Skeletal muscle tissue (tissue), 4 donors: Measurements from ENCODE around the gene GALNT12. TPM values are rescaled to one million over a fixed set of nuclear protein-coding genes. Genes with fewer than 3 reads are reported as not detected.
A peak's percentile ranks its signal among the peaks of the same experiment; 100 is the strongest.

Experiments used
- H3K27ac ChIP-seq: one replicate; pipeline ENCODE4 v1.7.0; 2013; ENCODE audit warnings: mild to moderate bottlenecking, low read depth, low read length, inconsistent platforms
- H3K27me3 ChIP-seq, 3 donors: one replicate each; pipeline ENCODE4 v1.7.0; 2013; ENCODE audit warnings: low read length in 3 of 3; ENCODE audit not compliant: control insufficient read depth in 3 of 3, insufficient read depth in 3 of 3
- H3K36me3 ChIP-seq, 3 donors: one replicate each; pipeline ENCODE4 v1.7.0; 2013; ENCODE audit warnings: low read length in 3 of 3; ENCODE audit not compliant: control insufficient read depth in 3 of 3, insufficient read depth in 3 of 3
- H3K4me1 ChIP-seq, 3 donors: one replicate each; pipeline ENCODE4 v1.7.0; 2013; ENCODE audit warnings: low read length in 3 of 3, mild to moderate bottlenecking in 3 of 3; ENCODE audit not compliant: control insufficient read depth in 3 of 3, insufficient read depth in 3 of 3
- H3K4me3 ChIP-seq, 3 donors: one replicate each; pipeline ENCODE4 v1.7.0; 2013; ENCODE audit warnings: low read length in 3 of 3
- H3K9ac ChIP-seq, 3 donors: one replicate each; pipeline ENCODE4 v1.7.0; 2013; ENCODE audit warnings: low read length in 3 of 3, mild to moderate bottlenecking in 3 of 3, moderate library complexity in 2 of 3, low read depth in 1 of 3
- H3K9me3 ChIP-seq, 3 donors: one replicate each; pipeline ENCODE4 v1.7.0; 2013; ENCODE audit warnings: low read length in 3 of 3; ENCODE audit not compliant: control insufficient read depth in 3 of 3
- total RNA-seq: library from RNA; depleted of rRNA; stranded (reverse); fragments of >200 nt; gene quantifications from one replicate; pipeline ENCODE4 v1.2.3, GENCODE V29; 2014
- donor health status: Osteomylitis.

GALNT12 gene
- total RNA-seq, 1 donor from 2014 or later: 1.6 TPM

DNA sequence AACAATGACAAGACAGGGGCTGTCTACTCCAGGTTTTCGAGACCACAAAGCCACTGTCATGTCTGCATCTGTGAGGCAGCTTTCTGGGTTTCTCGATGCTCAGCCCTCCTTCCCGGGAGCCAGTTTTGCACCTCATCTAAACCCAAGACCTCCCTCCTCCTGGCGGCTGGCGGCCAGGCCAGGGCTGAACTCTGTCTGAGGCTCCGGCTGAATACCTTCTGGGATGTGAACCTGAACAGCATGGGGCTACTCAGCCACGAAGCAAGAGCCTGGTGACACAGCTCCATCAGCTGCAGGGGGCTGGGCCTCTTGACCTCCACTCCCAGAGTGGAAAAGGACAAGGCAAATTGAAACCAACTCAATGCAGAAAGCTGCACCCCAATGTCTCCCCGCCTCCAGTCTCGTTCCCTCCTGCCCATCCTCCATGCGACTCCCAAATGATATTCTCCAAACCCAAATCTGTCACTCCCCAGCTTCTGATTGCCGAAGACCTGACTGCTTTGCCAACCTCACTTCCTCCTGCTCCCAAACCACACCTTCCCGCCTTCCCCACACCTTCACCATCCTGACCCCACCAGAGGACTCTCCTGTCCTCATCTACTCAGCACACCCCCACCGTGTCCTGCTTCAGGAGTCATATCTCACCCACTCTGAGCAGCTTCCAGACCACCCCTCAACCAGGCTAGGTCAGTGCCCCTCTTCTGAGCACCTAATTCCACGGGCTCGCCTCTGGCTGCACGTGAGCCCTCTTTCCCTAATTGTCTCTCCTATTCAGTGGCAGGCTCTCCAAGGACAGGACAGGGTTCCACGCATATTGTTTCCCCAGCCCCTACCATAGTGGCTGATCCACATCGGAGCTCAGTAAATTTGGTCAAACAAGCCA lies 15.6 kb upstream of the GALNT12 start:
- H3K27me3 ChIP-seq: no peaks in the 10 kb centered on the region
- H3K36me3 ChIP-seq: peaks cover 0 to 17% (median 5%) of the 10 kb centered on the region in 3 donors
- peaks cover 7 to 17% (median 13%) of the 10 kb centered on the region in 3 donors for H3K4me1 ChIP-seq
- peak overlapping the region; percentile 6 for H3K27ac ChIP-seq
- H3K4me3 ChIP-seq: no peak overlapping the region
- H3K9me3 ChIP-seq: no peaks in the 10 kb centered on the region
- H3K9ac ChIP-seq: no peak overlapping the region

DNA sequence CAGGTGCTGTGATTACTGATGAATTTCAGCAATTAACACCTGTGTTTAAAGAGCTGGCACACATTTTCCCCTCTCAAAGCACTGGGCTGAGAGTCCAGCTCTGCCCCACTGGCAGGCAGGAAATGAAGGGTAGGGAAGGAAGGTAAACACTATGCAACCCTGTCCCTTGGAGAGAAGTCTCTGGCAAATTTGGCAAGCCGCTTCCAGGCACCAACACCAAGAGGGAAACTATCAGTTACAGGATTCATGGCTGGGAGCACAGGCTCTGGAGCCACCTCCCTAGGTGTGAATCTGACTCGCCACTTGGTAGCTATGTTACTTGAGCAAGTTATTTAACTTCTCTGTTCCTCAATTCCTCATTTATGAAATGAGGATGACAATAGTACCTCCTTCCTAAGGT lies 14.4 kb upstream of the GALNT12 start:
- H3K9ac ChIP-seq: no peak overlapping the region
- no peaks in the 10 kb centered on the region for H3K27me3 ChIP-seq
- H3K4me1 ChIP-seq: peaks cover 7 to 17% (median 13%) of the 10 kb centered on the region in 3 donors
- H3K27ac ChIP-seq: no peak overlapping the region
- no peaks in the 10 kb centered on the region for H3K9me3 ChIP-seq
- H3K36me3 ChIP-seq: peaks cover 0 to 13% (median 5%) of the 10 kb centered on the region in 3 donors
- no peak overlapping the region for H3K4me3 ChIP-seq

DNA sequence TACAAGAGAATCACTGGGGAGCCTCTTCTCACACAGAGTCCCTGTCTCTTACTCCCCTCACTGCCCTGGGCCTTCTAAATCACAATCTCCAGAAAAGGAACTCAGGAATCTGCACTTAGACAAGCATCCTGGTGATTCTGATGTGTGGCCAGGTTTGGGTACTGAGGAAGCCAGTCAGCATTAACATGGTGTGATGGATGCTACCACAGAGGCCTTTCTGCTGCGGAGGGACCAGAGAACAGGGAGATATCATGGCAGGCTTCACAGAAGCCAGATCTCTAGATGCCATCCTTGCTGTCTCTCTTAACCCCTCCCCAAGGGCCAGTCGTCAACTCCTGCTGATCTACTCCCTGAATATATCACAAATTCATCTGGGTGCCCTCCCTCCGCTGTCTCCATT lies 12.7 kb upstream of the GALNT12 start:
- no peak overlapping the region for H3K4me3 ChIP-seq
- peak overlapping the region in 1 of 3 donors; percentile 79 for H3K9ac ChIP-seq
- H3K36me3 ChIP-seq: peaks cover 0 to 4% (median 2%) of the 10 kb centered on the region in 3 donors
- H3K27me3 ChIP-seq: no peaks in the 10 kb centered on the region
- no peaks in the 10 kb centered on the region for H3K9me3 ChIP-seq
- no peak overlapping the region for H3K27ac ChIP-seq
- peaks cover 7 to 17% (median 13%) of the 10 kb centered on the region in 3 donors for H3K4me1 ChIP-seq

DNA sequence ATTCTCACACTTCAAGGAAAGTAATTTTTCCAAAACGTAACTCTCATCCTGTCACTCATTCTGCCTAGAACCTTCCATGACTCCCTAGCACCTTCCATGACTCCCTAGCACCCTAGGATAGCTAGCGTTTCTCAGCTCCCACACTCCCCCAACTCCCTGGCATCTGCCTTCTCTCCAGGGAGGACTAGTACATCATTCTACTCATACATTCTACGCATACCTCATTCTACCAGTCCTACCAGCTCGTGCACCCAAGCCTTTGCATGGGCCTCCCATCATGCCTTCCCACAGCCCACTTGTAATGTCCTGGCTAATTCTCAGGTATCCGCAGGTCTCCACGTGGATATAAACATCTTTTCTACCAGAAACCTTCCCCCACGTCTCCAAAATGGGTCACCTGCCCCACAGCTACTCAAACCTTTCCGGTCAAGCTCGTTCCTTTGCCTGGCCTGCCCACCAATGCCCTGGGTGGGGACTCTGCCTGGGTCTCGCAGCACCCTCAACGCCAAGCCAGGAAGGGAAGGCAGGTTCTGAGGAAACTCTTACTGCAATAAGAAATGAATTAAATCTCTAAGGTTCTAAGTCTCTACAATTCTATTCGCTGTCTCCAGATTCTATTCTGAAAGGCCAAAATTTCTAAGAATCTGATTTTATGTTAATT lies 12.0 kb upstream of the GALNT12 start:
- peak overlapping the region; percentile 53 to 79 (median 69) for H3K9ac ChIP-seq
- H3K27me3 ChIP-seq: no peaks in the 10 kb centered on the region
- no peak overlapping the region for H3K27ac ChIP-seq
- H3K4me3 ChIP-seq: peak overlapping the region; percentile 62 to 79 (median 75)
- no peaks in the 10 kb centered on the region for H3K36me3 ChIP-seq
- peaks cover 7 to 17% (median 13%) of the 10 kb centered on the region in 3 donors for H3K4me1 ChIP-seq
- H3K9me3 ChIP-seq: no peaks in the 10 kb centered on the region

DNA sequence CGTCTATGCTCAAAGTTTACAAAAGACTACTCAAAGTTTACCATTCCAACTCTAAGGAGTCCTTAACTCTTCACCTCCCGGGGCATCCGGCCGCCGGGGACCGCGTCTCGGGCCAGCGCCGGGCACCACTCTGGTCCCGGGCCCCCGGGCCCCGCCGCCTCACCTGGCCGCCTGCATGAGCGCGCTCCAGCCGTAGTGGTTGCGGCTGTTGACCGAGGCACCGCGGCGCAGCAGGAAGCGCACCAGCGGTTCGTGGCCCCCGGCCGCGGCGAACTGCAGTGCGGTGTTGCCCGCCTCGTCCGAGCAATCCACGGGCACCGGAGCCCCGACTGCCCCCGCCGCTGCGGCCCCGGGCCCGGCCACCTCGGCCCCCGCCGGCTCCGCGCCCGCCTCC lies 11.5 kb upstream of the GALNT12 start:
- Histone ChIP-seq H3K9me3 (no peaks in the 10 kb centered on the region), H3K27ac (no peak overlapping the region), H3K36me3 (no peaks in the 10 kb centered on the region), H3K4me3 (peak overlapping the region; percentile 62 to 79 (median 75)), H3K9ac (peak overlapping the region; percentile 53 to 79 (median 69)), H3K27me3 (no peaks in the 10 kb centered on the region), H3K4me1 (peaks cover 7 to 12% (median 10%) of the 10 kb centered on the region in 3 donors)

DNA sequence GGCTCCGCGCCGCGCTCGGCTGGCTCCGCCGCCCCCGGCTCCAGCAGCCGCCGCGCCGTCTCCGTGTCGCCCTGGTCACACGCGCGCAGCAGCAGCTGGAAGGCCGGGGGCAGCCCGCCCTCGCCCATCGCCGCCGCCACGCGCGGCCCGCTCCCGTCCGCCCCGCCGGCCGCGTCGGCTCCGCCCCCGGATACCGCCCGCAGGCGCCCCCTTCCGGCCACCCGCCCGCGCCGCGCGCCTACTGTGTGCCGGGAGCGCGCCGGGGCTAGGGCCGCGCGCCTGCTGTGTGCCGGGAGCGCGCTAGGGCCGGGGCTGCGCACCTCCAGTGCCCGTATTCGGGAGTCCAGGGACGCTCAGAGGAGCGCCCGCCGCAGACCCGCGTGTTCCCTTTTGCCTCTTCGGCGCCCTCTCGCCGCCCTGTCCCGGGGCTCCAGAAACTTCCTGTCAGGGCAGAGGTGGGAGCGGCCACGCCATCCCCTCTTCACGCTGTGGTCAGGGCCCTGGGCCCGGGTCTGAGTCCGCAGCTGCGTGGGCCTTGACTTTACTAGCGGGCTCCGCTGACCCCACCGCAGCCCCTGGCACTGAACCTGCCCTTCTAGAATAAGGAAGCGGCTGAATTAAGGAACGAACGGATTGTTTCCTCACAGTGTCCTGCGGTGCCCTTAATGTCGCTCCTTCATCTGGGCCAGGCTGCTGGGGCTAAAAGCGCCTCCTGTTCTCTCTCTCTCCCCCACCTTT lies 10.9 kb upstream of the GALNT12 start, which contains the start of gene ANKS6:
TSS of gene ANKS6 (minus strand) at position 192 of the 738 bp plus-strand sequence. CDS start at position 128, 64 bp downstream.
- Histone ChIP-seq H3K4me1 (peaks cover 7 to 10% (median 9%) of the 10 kb centered on the region in 3 donors), H3K9ac (peak within 1 kb of the TSS; percentile 76 to 89 (median 87)), H3K27ac (peak within 1 kb of the TSS; percentile 62), H3K4me3 (peak within 1 kb of the TSS; percentile 64 to 79 (median 75)), H3K27me3 (no peaks in the 10 kb centered on the region), H3K9me3 (no peaks in the 10 kb centered on the region), H3K36me3 (no peaks in the 10 kb centered on the region)

DNA sequence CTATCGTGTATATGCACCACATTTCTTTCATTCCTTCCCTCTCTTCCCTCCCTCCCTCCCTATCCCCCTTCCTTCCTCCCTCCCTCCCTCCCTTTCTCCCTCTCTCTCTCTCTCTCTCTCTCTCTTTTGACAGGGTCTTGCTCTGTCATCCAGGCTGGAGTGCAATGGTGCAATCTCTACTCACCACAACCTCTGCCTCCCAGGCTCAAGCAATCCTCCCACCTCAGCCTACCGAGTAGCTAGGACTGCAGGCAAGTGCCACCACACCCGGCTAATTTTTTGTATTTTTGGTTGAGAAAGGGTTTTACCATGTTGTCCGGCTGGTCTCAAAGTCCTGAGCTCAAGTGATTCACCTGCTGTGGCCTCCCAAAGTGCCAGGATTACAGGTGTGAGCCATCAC lies 10.0 kb upstream of the GALNT12 start:
- H3K27me3 ChIP-seq: no peaks in the 10 kb centered on the region
- peaks cover 7 to 10% (median 9%) of the 10 kb centered on the region in 3 donors for H3K4me1 ChIP-seq
- H3K27ac ChIP-seq: no peak overlapping the region
- no peaks in the 10 kb centered on the region for H3K36me3 ChIP-seq
- no peaks in the 10 kb centered on the region for H3K9me3 ChIP-seq
- no peak overlapping the region for H3K4me3 ChIP-seq
- H3K9ac ChIP-seq: no peak overlapping the region

DNA sequence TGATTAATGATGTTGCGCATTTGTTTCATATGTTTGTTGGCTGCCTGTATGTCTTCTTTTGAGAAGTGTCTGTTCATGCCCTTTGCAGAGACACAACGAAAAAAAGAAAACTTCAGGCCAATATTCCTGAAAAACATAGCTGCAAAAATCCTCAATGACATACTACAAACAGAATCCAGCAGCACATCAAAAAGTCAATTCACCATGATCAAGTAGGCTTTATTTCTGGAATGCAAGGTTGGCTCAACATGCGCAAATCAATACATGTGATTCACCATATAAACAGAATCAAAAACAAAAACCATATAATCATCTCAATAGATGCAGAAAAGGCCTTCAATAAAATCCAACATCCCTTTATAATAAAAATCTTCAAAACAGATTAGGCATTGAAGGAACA lies 9.2 kb upstream of the GALNT12 start:
- Histone ChIP-seq H3K9ac (no peak overlapping the region), H3K36me3 (no peaks in the 10 kb centered on the region), H3K9me3 (no peaks in the 10 kb centered on the region), H3K27me3 (peaks cover 0 to 3% (median 0%) of the 10 kb centered on the region in 3 donors), H3K27ac (no peak overlapping the region), H3K4me1 (peaks cover 6 to 10% (median 7%) of the 10 kb centered on the region in 3 donors), H3K4me3 (no peak overlapping the region)

DNA sequence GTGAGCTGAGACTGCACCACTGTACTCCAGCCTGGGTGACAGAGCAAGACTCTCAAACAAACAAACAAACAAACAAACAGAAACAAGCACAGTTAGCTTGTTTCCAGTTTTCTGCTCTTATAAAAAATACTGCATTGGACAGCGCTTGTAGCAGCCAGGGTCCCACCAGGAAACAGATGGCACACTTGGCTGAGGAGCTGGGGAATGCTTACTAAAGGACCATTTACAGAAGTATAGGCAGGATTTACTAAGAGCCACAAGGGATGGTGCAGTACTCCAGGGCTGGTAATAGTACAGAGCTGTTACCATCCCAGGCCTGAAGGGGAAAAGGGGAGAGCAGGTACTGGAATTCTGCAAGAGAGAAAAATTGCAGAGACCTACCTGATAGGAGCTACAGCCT lies 5.9 kb upstream of the GALNT12 start:
- H3K9ac ChIP-seq: no peak overlapping the region
- H3K9me3 ChIP-seq: no peaks in the 10 kb centered on the region
- no peak overlapping the region for H3K27ac ChIP-seq
- H3K4me3 ChIP-seq: no peak overlapping the region
- H3K27me3 ChIP-seq: peaks cover 0 to 3% (median 0%) of the 10 kb centered on the region in 3 donors
- no peaks in the 10 kb centered on the region for H3K36me3 ChIP-seq
- H3K4me1 ChIP-seq: peaks cover 0 to 3% (median 2%) of the 10 kb centered on the region in 3 donors
